T-helper 2 cell treated with Interferon-gamma antibody and Interleukin-4, amounts not matched to agents 5 μg/mL and 100 μg/mL, for 36 hours (primary cell): Measurements from ENCODE around the gene IL26.
"Not testable (repeated sequence)": the region's sequence is repeated elsewhere in the genome, so short reads cannot be mapped to it uniquely, and the experiment has no call there.

Experiments used
- DNase-seq: peaks from one replicate; pipeline ENCODE4 v3.0.0; 2021; ENCODE audit warnings: low spot score
- H3K27ac Mint-ChIP-seq: one replicate; pipeline ENCODE4 v1.8.0; 2021; ENCODE audit warnings: mild to moderate bottlenecking, mixed read lengths
- H3K27me3 Mint-ChIP-seq: one replicate; pipeline ENCODE4 v1.8.0; 2021; ENCODE audit warnings: low read depth, mixed read lengths
- H3K36me3 Mint-ChIP-seq: one replicate; pipeline ENCODE4 v1.8.0; 2021; ENCODE audit warnings: low read depth, mixed read lengths
- H3K4me1 Mint-ChIP-seq: one replicate; pipeline ENCODE4 v1.8.0; 2021; ENCODE audit warnings: low read depth, mixed read lengths
- H3K4me3 Mint-ChIP-seq: one replicate; pipeline ENCODE4 v1.8.0; 2022; ENCODE audit warnings: mild to moderate bottlenecking, moderate library complexity, mixed read lengths
- H3K9me3 Mint-ChIP-seq: one replicate; pipeline ENCODE4 v1.8.0; 2021; ENCODE audit warnings: mixed read lengths

The IL26 gene

GRCh38 chr12:68200854-68201253, 24.8 kb downstream of the IL26 start:
- peak overlapping the region; percentile 30 for H3K4me3 Mint-ChIP-seq
- H3K27me3 Mint-ChIP-seq = peaks cover 63% of the 10 kb centered on the region
- peaks cover 36% of the 10 kb centered on the region for H3K4me1 Mint-ChIP-seq
- H3K27ac Mint-ChIP-seq = no peak overlapping the region
- H3K9me3 Mint-ChIP-seq = no peaks in the 10 kb centered on the region
- no peaks in the 10 kb centered on the region for H3K36me3 Mint-ChIP-seq
- no peak for DNase-seq

- Mint-ChIP-seq H3K4me3 (no peak overlapping the region), H3K36me3 (no peaks in the 10 kb centered on the region), H3K4me1 (peaks cover 33% of the 10 kb centered on the region), H3K27ac (no peak overlapping the region), H3K27me3 (peaks cover 51% of the 10 kb centered on the region), H3K9me3 (no peaks in the 10 kb centered on the region)
- DNase-seq = no peak
Measured at GRCh38 chr12:68199127-68199526, 26.5 kb downstream of the IL26 start.

- Mint-ChIP-seq H3K4me1 (peaks cover 30% of the 10 kb centered on the region), H3K36me3 (no peaks in the 10 kb centered on the region)
Measured at GRCh38 chr12:68198507-68199086, 27.0 kb downstream of the IL26 start.

DNA sequence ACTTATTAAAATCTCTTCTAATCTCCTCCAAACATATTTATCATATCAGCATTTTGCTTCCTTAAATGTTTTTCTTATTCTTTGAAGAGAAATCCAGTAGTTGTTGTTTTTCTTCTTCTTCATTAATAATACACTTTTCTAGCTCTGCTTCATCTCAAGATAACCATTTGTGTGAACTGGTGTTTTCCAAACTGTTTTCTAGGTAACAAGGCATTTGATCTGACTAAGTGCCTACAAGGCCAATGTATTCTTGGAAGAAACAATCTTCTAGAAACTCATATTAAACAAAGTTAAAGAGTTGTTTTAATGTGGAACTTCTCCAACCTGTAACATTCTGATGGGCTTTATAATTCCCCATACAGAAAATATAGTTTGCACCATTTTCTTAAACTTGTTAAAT, 35.3 kb downstream of the IL26 start:
- Mint-ChIP-seq H3K4me1 (peaks cover 11% of the 10 kb centered on the region), H3K27ac (no peak overlapping the region), H3K36me3 (no peaks in the 10 kb centered on the region), H3K4me3 (peak overlapping the region; percentile 11), H3K9me3 (no peaks in the 10 kb centered on the region), H3K27me3 (peaks cover 50% of the 10 kb centered on the region)
- no peak for DNase-seq

More at GRCh38 chr12:68198507-68199086, 27.0 kb downstream of the IL26 start:
- DNase-seq = no peak
- H3K9me3 Mint-ChIP-seq = no peaks in the 10 kb centered on the region
- H3K27ac Mint-ChIP-seq = peak overlapping the region; percentile 58
- peaks cover 53% of the 10 kb centered on the region for H3K27me3 Mint-ChIP-seq
- H3K4me3 Mint-ChIP-seq = peak overlapping the region; percentile 44

GRCh38 chr12:68189821-68190242, 35.8 kb downstream of the IL26 start:
- H3K9me3 Mint-ChIP-seq = no peaks in the 10 kb centered on the region
- peak overlapping the region; percentile 27 for H3K27ac Mint-ChIP-seq
- H3K4me3 Mint-ChIP-seq = peak overlapping the region; percentile 46
- H3K36me3 Mint-ChIP-seq = no peaks in the 10 kb centered on the region
- peak; percentile 42 for DNase-seq
- H3K4me1 Mint-ChIP-seq = peaks cover 11% of the 10 kb centered on the region
- H3K27me3 Mint-ChIP-seq = peaks cover 52% of the 10 kb centered on the region

DNA sequence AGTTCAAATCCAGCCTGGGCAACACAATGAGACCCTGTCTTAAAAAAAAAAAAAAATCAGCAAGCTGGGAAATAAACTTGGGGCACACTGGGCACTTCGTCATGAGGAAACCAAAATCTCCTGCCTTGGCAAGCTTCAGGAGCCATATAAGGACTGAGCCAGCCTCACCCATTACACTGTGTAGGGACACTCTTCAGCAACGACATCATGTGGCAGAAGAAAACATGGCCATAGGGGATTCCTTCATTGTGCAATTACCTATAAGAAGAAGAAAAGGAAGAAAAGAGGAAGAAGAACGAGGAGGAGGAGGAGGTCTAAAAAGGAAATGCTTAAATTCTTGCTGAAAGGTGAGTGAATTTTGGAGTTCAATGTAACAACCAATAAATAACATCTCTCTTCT, 40.0 kb downstream of the IL26 start:
- Mint-ChIP-seq H3K36me3 (no peaks in the 10 kb centered on the region), H3K9me3 (no peaks in the 10 kb centered on the region), H3K4me1 (peaks cover 23% of the 10 kb centered on the region), H3K4me3 (no peak overlapping the region), H3K27me3 (peaks cover 42% of the 10 kb centered on the region), H3K27ac (no peak overlapping the region)
- DNase-seq = no peak

- DNase-seq = peak; percentile 38
- peak overlapping the region; percentile 13 for H3K27ac Mint-ChIP-seq
- H3K4me1 Mint-ChIP-seq = peaks cover 28% of the 10 kb centered on the region
- H3K27me3 Mint-ChIP-seq = peaks cover 22% of the 10 kb centered on the region
- peak overlapping the region; percentile 9 for H3K4me3 Mint-ChIP-seq
- no peaks in the 10 kb centered on the region for H3K36me3 Mint-ChIP-seq
- H3K9me3 Mint-ChIP-seq = no peaks in the 10 kb centered on the region
Measured at GRCh38 chr12:68180792-68181744, 44.5 kb downstream of the IL26 start.

DNA sequence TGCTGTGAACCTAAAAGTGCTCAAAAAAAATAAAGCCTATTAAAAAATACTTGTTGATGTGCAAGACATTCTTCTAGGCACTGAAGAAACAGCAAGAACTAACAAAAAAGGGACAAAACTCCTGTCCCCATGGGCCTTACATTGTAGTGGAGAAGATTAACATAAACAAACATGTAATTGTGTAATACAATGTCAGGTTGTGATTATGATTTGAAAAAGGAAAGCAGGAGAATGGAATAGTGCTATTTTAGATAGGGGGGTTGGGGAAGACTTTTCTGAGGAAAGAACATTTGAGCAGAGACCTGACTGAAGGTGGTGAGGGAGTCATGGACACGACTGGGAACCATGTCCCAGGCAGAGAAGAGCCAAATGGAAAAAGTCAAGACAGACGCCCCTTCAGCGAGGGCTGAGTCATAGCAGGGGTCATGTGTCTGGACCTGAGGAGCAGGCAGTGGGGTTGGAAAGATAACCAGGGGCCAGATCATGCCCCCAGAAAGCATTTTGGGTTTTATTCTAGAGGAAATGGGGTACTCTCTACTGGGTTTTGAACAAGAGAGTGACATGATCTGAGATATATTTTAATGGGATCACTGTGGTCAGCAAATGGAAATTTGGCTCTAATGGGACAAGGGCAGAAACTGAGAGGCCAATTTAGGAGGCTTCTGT, 46.7 kb downstream of the IL26 start:
- Mint-ChIP-seq H3K9me3 (peaks cover 3% of the 10 kb centered on the region), H3K4me3 (no peak overlapping the region), H3K4me1 (peaks cover 40% of the 10 kb centered on the region), H3K27ac (no peak overlapping the region), H3K27me3 (peaks cover 6% of the 10 kb centered on the region), H3K36me3 (no peaks in the 10 kb centered on the region)
- DNase-seq = no peak

DNA sequence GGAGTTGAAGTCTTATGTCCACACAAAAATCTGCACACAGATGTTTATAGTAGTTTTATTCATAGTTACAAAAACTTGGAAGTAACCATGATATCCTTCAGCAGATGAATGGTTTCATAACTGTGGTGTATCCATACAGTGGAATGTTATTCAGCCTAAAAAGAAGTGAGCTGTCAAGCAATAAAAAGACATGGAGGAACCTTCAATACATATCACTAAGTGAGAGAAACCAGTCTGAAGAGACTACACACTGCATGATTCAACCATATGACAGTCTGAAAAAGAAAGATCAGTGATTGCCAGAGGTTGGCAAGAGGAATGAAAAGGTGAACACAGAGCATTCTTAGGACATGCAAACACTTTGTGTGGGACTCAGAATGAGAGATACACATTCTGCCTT, 47.4 kb downstream of the IL26 start:
- no peak overlapping the region for H3K4me3 Mint-ChIP-seq
- no peak overlapping the region for H3K27ac Mint-ChIP-seq
- DNase-seq = no peak
- H3K27me3 Mint-ChIP-seq = peaks cover 4% of the 10 kb centered on the region
- H3K4me1 Mint-ChIP-seq = peaks cover 40% of the 10 kb centered on the region
- H3K9me3 Mint-ChIP-seq = peaks cover 3% of the 10 kb centered on the region
- H3K36me3 Mint-ChIP-seq = no peaks in the 10 kb centered on the region

GRCh38 chr12:68177562-68177961, 48.0 kb downstream of the IL26 start:
- Mint-ChIP-seq H3K27me3 (peaks cover 4% of the 10 kb centered on the region), H3K36me3 (no peaks in the 10 kb centered on the region), H3K9me3 (peaks cover 3% of the 10 kb centered on the region), H3K4me1 (peaks cover 40% of the 10 kb centered on the region), H3K4me3 (no peak overlapping the region), H3K27ac (no peak overlapping the region)
- no peak for DNase-seq

GRCh38 chr12:68176257-68176656, 49.4 kb downstream of the IL26 start:
- peaks cover 4% of the 10 kb centered on the region for H3K27me3 Mint-ChIP-seq
- H3K4me1 Mint-ChIP-seq = peaks cover 34% of the 10 kb centered on the region
- peak overlapping the region; percentile 61 for H3K4me3 Mint-ChIP-seq
- H3K27ac Mint-ChIP-seq = peak overlapping the region; percentile 43
- no peak for DNase-seq
- H3K9me3 Mint-ChIP-seq = peaks cover 3% of the 10 kb centered on the region
- no peaks in the 10 kb centered on the region for H3K36me3 Mint-ChIP-seq

- DNase-seq = peak; percentile 67
- peaks cover 27% of the 10 kb centered on the region for H3K4me1 Mint-ChIP-seq
- H3K27me3 Mint-ChIP-seq = peaks cover 4% of the 10 kb centered on the region
- peaks cover 3% of the 10 kb centered on the region for H3K9me3 Mint-ChIP-seq
- H3K36me3 Mint-ChIP-seq = no peaks in the 10 kb centered on the region
- H3K27ac Mint-ChIP-seq = peak overlapping the region; percentile 46
- H3K4me3 Mint-ChIP-seq = peak overlapping the region; percentile 61
Measured at GRCh38 chr12:68175557-68176061, 50.0 kb downstream of the IL26 start.

DNA sequence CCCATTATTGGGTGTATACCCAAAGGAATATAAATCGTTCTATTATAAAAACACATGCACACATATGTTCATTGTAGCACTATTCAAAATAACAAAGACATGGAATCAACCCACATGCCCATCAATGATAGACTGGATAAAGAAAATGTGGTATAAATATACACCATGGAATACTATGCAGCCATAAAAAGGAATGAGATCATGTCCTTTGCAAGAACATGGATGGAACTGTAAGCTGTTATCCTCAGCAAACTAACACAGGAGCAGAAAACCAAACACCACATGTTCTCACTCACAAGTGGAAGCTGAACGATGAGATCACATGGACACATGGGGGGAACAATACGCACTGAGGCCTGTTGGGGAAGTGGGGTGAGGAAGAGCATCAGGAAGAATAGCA, 50.8 kb downstream of the IL26 start:
- not testable (repeated sequence) for H3K27ac Mint-ChIP-seq, H3K27me3 Mint-ChIP-seq, H3K36me3 Mint-ChIP-seq, H3K4me3 Mint-ChIP-seq, DNase-seq, H3K9me3 Mint-ChIP-seq
- peaks cover 25% of the 10 kb centered on the region for H3K4me1 Mint-ChIP-seq

- Mint-ChIP-seq H3K27ac (no peak overlapping the region), H3K4me3 (no peak overlapping the region), H3K4me1 (peaks cover 22% of the 10 kb centered on the region)
Measured at GRCh38 chr12:68173792-68174191, 51.8 kb downstream of the IL26 start.

More at GRCh38 chr12:68173792-68174191, 51.8 kb downstream of the IL26 start:
- H3K27me3 Mint-ChIP-seq = peaks cover 1% of the 10 kb centered on the region
- peaks cover 3% of the 10 kb centered on the region for H3K9me3 Mint-ChIP-seq
- no peak for DNase-seq
- H3K36me3 Mint-ChIP-seq = no peaks in the 10 kb centered on the region
